H1 (cell line): ENCODE results near the gene LYSET. TPM values are rescaled to one million over a fixed set of nuclear protein-coding genes. Genes with fewer than 3 reads are reported as not detected.

Source experiments
- CTCF ChIA-PET: fragments of 300-600 bp; sonication (Branson Sonifier 250); formaldehyde crosslinking; loops from one replicate; lab custom pipeline; 2021; ENCODE audit not compliant: partially characterized antibody; lab: Charles Lee
- POLR2A ChIA-PET: fragments of 300-600 bp; sonication (Branson Sonifier 250); formaldehyde crosslinking; loops from one replicate; lab custom pipeline; 2021; ENCODE audit warnings: inconsistent platforms; ENCODE audit not compliant: partially characterized antibody; lab: Charles Lee
- DNase-seq, 2 experiments: peaks; one replicate each; pipeline versions ENCODE4 v3.0.0 to v3.0.0-alpha.2; 2010 to 2022; ENCODE audit warnings: low spot score in 2 of 2, low read depth in 1 of 2, mixed read lengths in 1 of 2
- FAIRE-seq: peaks from 2 replicates; lab custom pipeline; 2011; peaks lifted over from hg19 to GRCh38; lab: Jason Lieb, UNC
- H2AFZ ChIP-seq: 2 replicates; pipeline ENCODE4 v1.8.1; 2012; ENCODE audit warnings: low read length, inconsistent platforms
- H2AK5ac ChIP-seq: 2 replicates; pipeline ENCODE4 v1.6.1; 2013; ENCODE audit warnings: low read depth, low read length
- H2BK120ac ChIP-seq: replicated peaks from 2 replicates; pipeline ENCODE3; 2013; ENCODE audit warnings: low read depth, low read length, inconsistent platforms
- H2BK12ac ChIP-seq: 2 replicates; pipeline ENCODE4 v1.6.1; 2013; ENCODE audit warnings: low read depth, low read length
- H2BK15ac ChIP-seq: 2 replicates; pipeline ENCODE4 v1.6.1; 2013; ENCODE audit warnings: low read length
- H2BK20ac ChIP-seq: 2 replicates; pipeline ENCODE4 v1.6.1; 2013; ENCODE audit warnings: low read length
- H2BK5ac ChIP-seq: 2 replicates; pipeline ENCODE4 v1.6.1; 2013; ENCODE audit warnings: low read depth, low read length
- H3K14ac ChIP-seq: 2 replicates; pipeline ENCODE4 v1.6.1; 2013; ENCODE audit warnings: inconsistent platforms; ENCODE audit not compliant: insufficient read length
- H3K18ac ChIP-seq: 2 replicates; pipeline ENCODE4 v1.6.1; 2013; ENCODE audit warnings: low read length; ENCODE audit errors: extremely low read depth
- H3K23ac ChIP-seq: 2 replicates; pipeline ENCODE4 v1.6.1; 2013; ENCODE audit warnings: inconsistent platforms; ENCODE audit not compliant: insufficient read length
- H3K23me2 ChIP-seq: 2 replicates; pipeline ENCODE4 v1.6.1; 2013; ENCODE audit warnings: low read depth, low read length
- H3K27ac ChIP-seq: 2 replicates; pipeline ENCODE4 v1.6.1; 2011; ENCODE audit warnings: low read depth, low read length, inconsistent platforms
- H3K27me3 ChIP-seq, 4 experiments: replicated peaks in 1 of 4; 1 replicate in 1 of 4; 2 replicates in 3 of 4; pipeline versions ENCODE4 v1.6.1 to v1.8.1; 2011 to 2013; ENCODE audit warnings: low read length in 3 of 4, mild to moderate bottlenecking in 3 of 4, inconsistent platforms in 2 of 4, mixed read lengths in 2 of 4, moderate library complexity in 1 of 4; ENCODE audit not compliant: control insufficient read depth in 3 of 4, insufficient read depth in 3 of 4; ENCODE audit errors: extremely low read depth in 1 of 4
- H3K36me3 ChIP-seq, 4 experiments: 2 replicates each; pipeline versions ENCODE4 v1.6.1 to v1.8.1; 2011 to 2013; ENCODE audit warnings: mild to moderate bottlenecking in 4 of 4, low read length in 3 of 4, moderate library complexity in 2 of 4, control low read depth in 1 of 4, inconsistent platforms in 1 of 4; ENCODE audit not compliant: insufficient read depth in 4 of 4, control insufficient read depth in 2 of 4
- H3K4ac ChIP-seq: replicated peaks from 2 replicates; pipeline ENCODE3; 2013; ENCODE audit warnings: low read length, low read depth, mixed read lengths, inconsistent platforms; ENCODE audit not compliant: insufficient read length
- H3K4me1 ChIP-seq, 4 experiments: replicated peaks in 1 of 4; 1 replicate in 1 of 4; 2 replicates in 3 of 4; pipeline versions ENCODE4 v1.6.1 to v1.8.1; 2011 to 2013; ENCODE audit warnings: low read length in 3 of 4, inconsistent platforms in 2 of 4, mixed read lengths in 1 of 4; ENCODE audit not compliant: insufficient read depth in 4 of 4, control insufficient read depth in 3 of 4
- H3K4me2 ChIP-seq, 2 experiments: 2 replicates each; pipeline versions ENCODE4 v1.6.1 to v1.8.1; 2011 to 2013; ENCODE audit warnings: low read depth in 2 of 2, low read length in 2 of 2, control low read depth in 1 of 2, inconsistent platforms in 1 of 2, mild to moderate bottlenecking in 1 of 2; ENCODE audit not compliant: insufficient read depth in 1 of 2
- H3K4me3 ChIP-seq, 4 experiments: fragments of 200-600, 300-600 bp in 1 of 4; sonication (generic), shearing (Covaris generic), sonication (Bioruptor Twin) in 1 of 4; 2 replicates each; pipeline versions ENCODE4 v1.5.1 to v1.8.1; 2011 to 2016; ENCODE audit warnings: low read length in 4 of 4, low read depth in 3 of 4, control low read depth in 2 of 4, inconsistent platforms in 2 of 4, mild to moderate bottlenecking in 2 of 4, mixed read lengths in 1 of 4, moderate library complexity in 1 of 4; ENCODE audit not compliant: insufficient read depth in 2 of 4; ENCODE audit errors: extremely low read depth in 1 of 4
- H3K56ac ChIP-seq: replicated peaks from 2 replicates; pipeline ENCODE3; 2013; ENCODE audit warnings: low read depth, mild to moderate bottlenecking, mixed read lengths, low read length, inconsistent platforms; ENCODE audit not compliant: insufficient read length
- H3K79me1 ChIP-seq: 2 replicates; pipeline ENCODE4 v1.6.1; 2013; ENCODE audit warnings: low read depth, low read length, control low read depth
- H3K79me2 ChIP-seq, 2 experiments: 2 replicates each; pipeline versions ENCODE4 v1.6.1 to v1.8.1; 2012 to 2013; ENCODE audit warnings: low read length in 2 of 2, mild to moderate bottlenecking in 2 of 2, inconsistent platforms in 1 of 2; ENCODE audit not compliant: insufficient read depth in 2 of 2, control insufficient read depth in 1 of 2
- H3K9ac ChIP-seq, 4 experiments: replicated peaks in 1 of 4; 1 replicate in 1 of 4; 2 replicates in 3 of 4; pipeline versions ENCODE4 v1.6.1 to v1.8.1; 2011 to 2013; ENCODE audit warnings: low read depth in 3 of 4, low read length in 3 of 4, control low read depth in 2 of 4, mild to moderate bottlenecking in 2 of 4, moderate library complexity in 2 of 4, inconsistent platforms in 1 of 4; ENCODE audit errors: extremely low read depth in 1 of 4
- H3K9me3 ChIP-seq, 2 experiments: 2 replicates each; pipeline versions ENCODE4 v1.6.1 to v1.8.1; 2012 to 2013; ENCODE audit warnings: mild to moderate bottlenecking in 2 of 2, moderate library complexity in 2 of 2, control low read depth in 1 of 2, inconsistent platforms in 1 of 2, low read depth in 1 of 2, low read length in 1 of 2, mixed read lengths in 1 of 2; ENCODE audit not compliant: insufficient read depth in 2 of 2
- H4K20me1 ChIP-seq, 2 experiments: replicated peaks in 1 of 2; 2 replicates each; pipeline versions ENCODE3 to v1.8.1; 2011 to 2013; ENCODE audit warnings: inconsistent platforms in 2 of 2, low read length in 2 of 2, mild to moderate bottlenecking in 1 of 2; ENCODE audit not compliant: insufficient read depth in 2 of 2, control insufficient read depth in 1 of 2
- H4K5ac ChIP-seq: 2 replicates; pipeline ENCODE4 v1.6.1; 2013; ENCODE audit warnings: low read length, low read depth, mixed read lengths, inconsistent platforms; ENCODE audit not compliant: insufficient read length
- H4K8ac ChIP-seq: 2 replicates; pipeline ENCODE4 v1.8.0; 2013; ENCODE audit warnings: mild to moderate bottlenecking, moderate library complexity, low read length, inconsistent platforms; ENCODE audit not compliant: insufficient read depth; ENCODE audit errors: extremely low read depth
- H4K91ac ChIP-seq: replicated peaks from 2 replicates; pipeline ENCODE3; 2013; ENCODE audit warnings: low read length, mixed read lengths, inconsistent platforms; ENCODE audit not compliant: insufficient read length
- JUND ChIP-seq: IDR thresholded peaks from 2 replicates; pipeline ENCODE4 v1.6.1; 2011; ENCODE audit warnings: mild to moderate bottlenecking, improper control_type of control experiment, low read length
- SRF ChIP-seq: IDR thresholded peaks from 2 replicates; pipeline ENCODE4 v1.6.1; 2011; ENCODE audit warnings: mild to moderate bottlenecking, low read depth, low read length, moderate library complexity
- WGBS, 2 experiments: shearing (Covaris generic) in 1 of 2; methylation state at CpG; one replicate each; pipeline versions ENCODE4 v1.1.6 to v1.1.7; 2013 to 2015; ENCODE audit warnings: low lambda C conversion rate in 2 of 2, mixed read lengths in 2 of 2, inconsistent platforms in 1 of 2, low coverage in 1 of 2, missing lambda C conversion rate in 1 of 2; ENCODE audit not compliant: insufficient replicate concordance in 2 of 2, insufficient coverage in 1 of 2, insufficient read length in 1 of 2; ENCODE audit errors: extremely low coverage in 1 of 2, missing lambda C conversion rate in 1 of 2; 5-methylcytosine and 5-hydroxymethylcytosine counted together
- polyA plus RNA-seq, 7 experiments: library from polyadenylated mRNA; depleted of rRNA in 3 of 7; stranded (reverse) in 5 of 7; unstranded in 2 of 7; fragments of >200 nt in 5 of 7; fragments of 200-250 nt in 2 of 7; gene quantifications; 1 replicate in 5 of 7; 2 replicates in 1 of 7; 4 replicates in 1 of 7; pipeline versions ENCODE4 v1.2.1 to v1.2.3, GENCODE V29; 2011 to 2013; ENCODE audit warnings: missing spikeins in 2 of 7, mixed read lengths in 2 of 7
- total RNA-seq: library from RNA; stranded (reverse); fragmentation: NEBNext Ultra II Directional; extraction: Animal tissue kit (Norgen Biotek cat#: 25700); gene quantifications from 2 replicates; pipeline ENCODE4 v1.2.1, GENCODE V29; 2021

LYSET gene
- total and polyA plus RNA-seq, 2 of the 8 experiments (the other 6 are each of a cell fraction or from before 2014, with no cell fraction given): 26.2 to 26.9 TPM

GRCh38 chr14:93156693-93157369 is 28.3 kb upstream of the LYSET start:
- Histone ChIP-seq H2BK15ac (no peak overlapping the region), H2AFZ (peak overlapping the region; percentile 85; the same call in 1 of the 2 replicates), H2AK5ac (no peak overlapping the region), H3K27me3 (no peaks in the 10 kb centered on the region), H3K23ac (no peak overlapping the region), H3K9me3 (no peaks in the 10 kb centered on the region), H3K79me1 (no peaks in the 10 kb centered on the region), H4K20me1 (no peaks in the 10 kb centered on the region), H3K79me2 (no peaks in the 10 kb centered on the region), H2BK5ac (no peak overlapping the region), H3K23me2 (no peaks in the 10 kb centered on the region), H3K9ac (no peak overlapping the region), H3K27ac (no peak overlapping the region), H3K18ac (no peak overlapping the region; the same call in 1 of the 2 replicates), H4K5ac (no peak overlapping the region), H3K56ac (no peak overlapping the region), H3K4me1 (no peaks in the 10 kb centered on the region; a peak in 3 of 7 replicates), H3K4me3 (no peak overlapping the region), H3K14ac (no peak overlapping the region), H3K4me2 (no peak overlapping the region), H4K8ac (no peak overlapping the region), H2BK120ac (no peak overlapping the region), H2BK12ac (no peak overlapping the region), H3K4ac (no peak overlapping the region), H2BK20ac (no peak overlapping the region), H4K91ac (no peak overlapping the region), H3K36me3 (no peaks in the 10 kb centered on the region)
- 83% methylated on average over 8 of the region's 8 CpGs; no CpG with 5 or more reads in 1 of the 2 experiments for WGBS, 2 experiments
- DNase-seq: no peak
- POLR2A ChIA-PET: no interaction called here
- CTCF ChIA-PET: interaction anchor here (0.7 to 1.3 kb wide), 4 partner anchors 16 to 648 kb away, joined by 3 to 4 read pairs (median 4); no protein-coding TSS in a partner anchor
- TF ChIP-seq SRF (no peak), JUND (no peak)
- FAIRE-seq: no peak
